Testis (tissue), 2 donors: ENCODE measurements around the gene BMP10.

Experiments
- POLR2A ChIP-seq: fragments of 450-650 bp; IDR thresholded peaks from one replicate; pipeline ENCODE4 v1.6.1; 2017; ENCODE audit warnings: antibody characterized with exemption, mild to moderate bottlenecking, moderate library complexity
- TF ChIP-seq, protein P1 (sequence below), 3 experiments: fragments of 450-650 bp in 2 of 3; fragments of 200-600 bp in 1 of 3; sonication (generic) in 1 of 3; IDR thresholded peaks; one replicate each; pipeline ENCODE4 v1.5.1; 2016 to 2019; ENCODE audit warnings: antibody characterized with exemption in 3 of 3, mild to moderate bottlenecking in 2 of 3, moderate library complexity in 1 of 3

DNA sequence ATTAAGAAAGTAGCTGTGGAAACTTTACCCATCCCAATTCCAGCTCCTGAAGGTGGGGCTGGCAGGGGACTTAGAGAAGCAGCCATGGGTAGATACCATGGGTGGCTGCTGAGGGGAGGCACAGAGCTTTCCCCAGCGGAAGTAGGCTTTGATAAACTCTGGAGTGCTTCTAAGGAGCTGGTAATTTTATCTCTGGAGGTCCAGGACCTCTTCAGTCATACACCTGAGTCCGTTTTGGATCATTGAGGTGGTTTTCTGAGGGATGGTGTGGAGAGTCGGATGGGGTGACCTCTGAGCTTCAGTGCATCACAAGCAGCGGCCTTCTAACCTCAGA lies 36.7 kb upstream of the BMP10 start:
- TF ChIP-seq, protein P1, sequence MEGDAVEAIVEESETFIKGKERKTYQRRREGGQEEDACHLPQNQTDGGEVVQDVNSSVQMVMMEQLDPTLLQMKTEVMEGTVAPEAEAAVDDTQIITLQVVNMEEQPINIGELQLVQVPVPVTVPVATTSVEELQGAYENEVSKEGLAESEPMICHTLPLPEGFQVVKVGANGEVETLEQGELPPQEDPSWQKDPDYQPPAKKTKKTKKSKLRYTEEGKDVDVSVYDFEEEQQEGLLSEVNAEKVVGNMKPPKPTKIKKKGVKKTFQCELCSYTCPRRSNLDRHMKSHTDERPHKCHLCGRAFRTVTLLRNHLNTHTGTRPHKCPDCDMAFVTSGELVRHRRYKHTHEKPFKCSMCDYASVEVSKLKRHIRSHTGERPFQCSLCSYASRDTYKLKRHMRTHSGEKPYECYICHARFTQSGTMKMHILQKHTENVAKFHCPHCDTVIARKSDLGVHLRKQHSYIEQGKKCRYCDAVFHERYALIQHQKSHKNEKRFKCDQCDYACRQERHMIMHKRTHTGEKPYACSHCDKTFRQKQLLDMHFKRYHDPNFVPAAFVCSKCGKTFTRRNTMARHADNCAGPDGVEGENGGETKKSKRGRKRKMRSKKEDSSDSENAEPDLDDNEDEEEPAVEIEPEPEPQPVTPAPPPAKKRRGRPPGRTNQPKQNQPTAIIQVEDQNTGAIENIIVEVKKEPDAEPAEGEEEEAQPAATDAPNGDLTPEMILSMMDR (IDR thresholded peaks at IDR 0.05): no peak
- no peak for TF ChIP-seq POLR2A
